Natural killer cell treated with Interleukin-12 subunit alpha and Interleukin-12 subunit beta and Interleukin-15 and Interleukin-18, amount 100 ng/mL, for 72 hours (primary cell): ENCODE measurements around the gene SMAD1. TPM values are rescaled to one million over a fixed set of nuclear protein-coding genes. Genes with fewer than 3 reads are reported as not detected.
A peak's percentile ranks its signal among the peaks of the same experiment; 100 is the strongest.

Experiments
- ATAC-seq, 2 donors: fragments of 150-1000 bp; cut with Tn5 transposase in 1 of 2; sonication (Bioruptor Pico), chemical (Tn5 transposase) in 1 of 2; 2 replicates each; pipeline ENCODE4 v1.10.0; 2021
- DNase-seq: peaks from one replicate; pipeline ENCODE4 v3.0.0; 2022; ENCODE audit warnings: low spot score
- H3K27ac Mint-ChIP-seq, 2 donors: 1 replicate in 1 of 2; 2 replicates in 1 of 2; pipeline ENCODE4 v1.8.0; 2022; ENCODE audit warnings: mixed read lengths in 2 of 2, mild to moderate bottlenecking in 1 of 2, moderate library complexity in 1 of 2
- H3K27me3 Mint-ChIP-seq, 2 donors: 1 replicate in 1 of 2; 2 replicates in 1 of 2; pipeline ENCODE4 v1.8.0; 2022; ENCODE audit warnings: mixed read lengths in 2 of 2
- H3K36me3 Mint-ChIP-seq: one replicate; pipeline ENCODE4 v1.8.0; 2022; ENCODE audit warnings: mixed read lengths
- H3K4me1 Mint-ChIP-seq, 2 donors: 1 replicate in 1 of 2; 2 replicates in 1 of 2; pipeline ENCODE4 v1.8.0; 2022; ENCODE audit warnings: low read depth in 2 of 2, mixed read lengths in 2 of 2, mild to moderate bottlenecking in 1 of 2
- H3K4me3 Mint-ChIP-seq: one replicate; pipeline ENCODE4 v1.8.0; 2022; ENCODE audit warnings: mixed read lengths
- H3K9me3 Mint-ChIP-seq: 2 replicates; pipeline ENCODE4 v1.8.0; 2022; ENCODE audit warnings: mixed read lengths
- total RNA-seq, 2 donors: library from RNA; stranded (reverse); gene quantifications; one replicate each; pipeline ENCODE4 v1.2.3, GENCODE V29; 2022

The SMAD1 gene
- total RNA-seq, 2 donors from 2014 or later = 3.2 to 15.6 TPM

DNA sequence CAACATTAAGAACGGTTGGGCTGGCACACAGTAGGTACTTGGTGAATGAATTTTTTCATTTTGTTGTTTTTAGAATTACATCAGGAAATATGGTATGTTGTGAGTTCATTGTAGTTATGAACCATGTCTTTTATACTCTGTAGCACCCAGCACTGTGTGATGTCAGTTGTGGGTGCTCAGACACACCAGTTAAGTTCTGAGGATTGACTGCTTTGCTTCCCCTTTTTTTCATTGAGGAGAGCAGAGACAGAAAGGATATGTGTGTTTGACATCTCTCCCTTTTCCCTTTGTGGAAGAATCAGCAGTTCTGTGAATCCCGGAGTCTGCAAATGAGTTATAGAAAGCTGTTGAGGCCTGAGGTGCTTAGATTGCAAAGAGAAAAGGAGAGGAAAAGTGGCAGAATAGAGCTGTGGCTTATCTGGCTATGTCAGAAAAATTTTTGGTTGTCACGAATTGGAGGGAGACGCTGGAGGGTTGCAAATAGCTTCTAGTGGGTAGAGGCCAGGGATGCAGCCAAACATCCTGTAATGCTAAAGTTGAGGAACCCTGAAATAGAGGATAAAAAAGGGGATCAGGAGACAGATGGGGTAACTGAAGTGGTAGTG is 13.1 kb downstream of the SMAD1 start:
- H3K9me3 Mint-ChIP-seq = no peaks in the 10 kb centered on the region
- no peaks in the 10 kb centered on the region for H3K4me1 Mint-ChIP-seq
- H3K27ac Mint-ChIP-seq = no peak overlapping the region
- DNase-seq (no peak), ATAC-seq (no peak)
- no peaks in the 10 kb centered on the region for H3K36me3 Mint-ChIP-seq
- no peak overlapping the region for H3K4me3 Mint-ChIP-seq
- no peaks in the 10 kb centered on the region for H3K27me3 Mint-ChIP-seq

- no peaks in the 10 kb centered on the region for H3K27me3 Mint-ChIP-seq
- no peaks in the 10 kb centered on the region for H3K36me3 Mint-ChIP-seq
- no peaks in the 10 kb centered on the region for H3K9me3 Mint-ChIP-seq
- H3K27ac Mint-ChIP-seq = no peak overlapping the region
- no peaks in the 10 kb centered on the region for H3K4me1 Mint-ChIP-seq
- no peak for DNase-seq
- H3K4me3 Mint-ChIP-seq = no peak overlapping the region
- ATAC-seq = no peak
These were observed 14.6 kb downstream of the SMAD1 start for GRCh38 chr4:145496292-145496691.

- Mint-ChIP-seq H3K36me3 (no peaks in the 10 kb centered on the region), H3K4me1 (no peaks in the 10 kb centered on the region), H3K9me3 (no peaks in the 10 kb centered on the region), H3K27me3 (no peaks in the 10 kb centered on the region), H3K27ac (no peak overlapping the region), H3K4me3 (no peak overlapping the region)
- DNase-seq (no peak), ATAC-seq (no peak)
These were observed 15.8 kb downstream of the SMAD1 start for GRCh38 chr4:145497199-145498149.

- Mint-ChIP-seq H3K36me3 (no peaks in the 10 kb centered on the region), H3K4me1 (no peaks in the 10 kb centered on the region), H3K27me3 (no peaks in the 10 kb centered on the region), H3K4me3 (no peak overlapping the region), H3K9me3 (no peaks in the 10 kb centered on the region), H3K27ac (no peak overlapping the region)
- ATAC-seq (no peak), DNase-seq (no peak)
These were observed 16.8 kb downstream of the SMAD1 start for GRCh38 chr4:145498430-145498829.

- H3K27me3 Mint-ChIP-seq = no peaks in the 10 kb centered on the region
- no peaks in the 10 kb centered on the region for H3K4me1 Mint-ChIP-seq
- H3K4me3 Mint-ChIP-seq = no peak overlapping the region
- no peaks in the 10 kb centered on the region for H3K36me3 Mint-ChIP-seq
- H3K9me3 Mint-ChIP-seq = no peaks in the 10 kb centered on the region
- DNase-seq = no peak
- H3K27ac Mint-ChIP-seq = no peak overlapping the region
- no peak for ATAC-seq
These were observed 19.5 kb downstream of the SMAD1 start for GRCh38 chr4:145501051-145501660.

DNA sequence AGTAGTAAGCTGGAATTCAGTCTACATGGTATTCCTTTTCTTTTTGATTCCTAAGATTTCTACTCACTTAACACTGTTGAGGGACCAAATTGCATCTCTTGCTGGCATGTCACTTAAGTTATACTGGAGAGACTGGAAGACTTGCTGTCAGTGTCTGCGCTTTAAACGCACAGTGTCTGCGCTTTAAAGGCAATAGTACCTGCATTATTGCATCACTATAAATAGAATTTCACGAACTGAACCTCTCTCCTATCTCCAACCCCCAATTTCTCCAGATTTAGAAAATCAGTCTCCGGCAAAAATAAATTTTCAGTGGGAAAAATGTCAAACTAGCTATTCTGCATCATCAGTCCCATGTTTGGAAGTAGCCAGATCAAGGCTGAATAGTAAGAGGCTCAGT is 21.2 kb downstream of the SMAD1 start:
- DNase-seq = no peak
- H3K4me1 Mint-ChIP-seq = peaks cover 0 to 5% of the 10 kb centered on the region in 2 donors
- H3K9me3 Mint-ChIP-seq = no peaks in the 10 kb centered on the region
- H3K27me3 Mint-ChIP-seq = no peaks in the 10 kb centered on the region
- H3K36me3 Mint-ChIP-seq = no peaks in the 10 kb centered on the region
- no peak overlapping the region for H3K4me3 Mint-ChIP-seq
- H3K27ac Mint-ChIP-seq = no peak overlapping the region
- no peak for ATAC-seq

GRCh38 chr4:145503486-145504072 is 21.9 kb downstream of the SMAD1 start:
- DNase-seq = no peak
- H3K27ac Mint-ChIP-seq = no peak overlapping the region
- peaks cover 0 to 9% of the 10 kb centered on the region in 2 donors for H3K4me1 Mint-ChIP-seq
- H3K9me3 Mint-ChIP-seq = no peaks in the 10 kb centered on the region
- no peaks in the 10 kb centered on the region for H3K27me3 Mint-ChIP-seq
- no peak for ATAC-seq
- H3K4me3 Mint-ChIP-seq = no peak overlapping the region
- no peaks in the 10 kb centered on the region for H3K36me3 Mint-ChIP-seq

- H3K27me3 Mint-ChIP-seq = no peaks in the 10 kb centered on the region
- H3K36me3 Mint-ChIP-seq = no peaks in the 10 kb centered on the region
- H3K4me1 Mint-ChIP-seq = peaks cover 0 to 9% of the 10 kb centered on the region in 2 donors
These were observed 24.3 kb downstream of the SMAD1 start for GRCh38 chr4:145505995-145506394.

GRCh38 chr4:145507636-145508035 is 26.0 kb downstream of the SMAD1 start:
- H3K27me3 Mint-ChIP-seq = no peaks in the 10 kb centered on the region
- no peak overlapping the region for H3K4me3 Mint-ChIP-seq
- H3K27ac Mint-ChIP-seq = peak overlapping the region in 1 of 2 donors; percentile 8
- DNase-seq (no peak), ATAC-seq (no peak)
- peaks cover 12% of the 10 kb centered on the region for H3K36me3 Mint-ChIP-seq
- peaks cover 6% of the 10 kb centered on the region for H3K9me3 Mint-ChIP-seq
- peaks cover 0 to 9% of the 10 kb centered on the region in 2 donors for H3K4me1 Mint-ChIP-seq

More at GRCh38 chr4:145505995-145506394, 24.3 kb downstream of the SMAD1 start:
- Mint-ChIP-seq H3K4me3 (no peak overlapping the region), H3K27ac (no peak overlapping the region), H3K9me3 (no peaks in the 10 kb centered on the region)
- DNase-seq (no peak), ATAC-seq (no peak)

- peaks cover 0 to 9% of the 10 kb centered on the region in 2 donors for H3K4me1 Mint-ChIP-seq
- H3K9me3 Mint-ChIP-seq = peaks cover 12% of the 10 kb centered on the region
- no peak overlapping the region for H3K27ac Mint-ChIP-seq
- no peak overlapping the region for H3K4me3 Mint-ChIP-seq
- peaks cover 23% of the 10 kb centered on the region for H3K36me3 Mint-ChIP-seq
- DNase-seq = no peak
- H3K27me3 Mint-ChIP-seq = no peaks in the 10 kb centered on the region
- ATAC-seq = no peak
These were observed 30.4 kb downstream of the SMAD1 start for GRCh38 chr4:145511913-145512522.

DNA sequence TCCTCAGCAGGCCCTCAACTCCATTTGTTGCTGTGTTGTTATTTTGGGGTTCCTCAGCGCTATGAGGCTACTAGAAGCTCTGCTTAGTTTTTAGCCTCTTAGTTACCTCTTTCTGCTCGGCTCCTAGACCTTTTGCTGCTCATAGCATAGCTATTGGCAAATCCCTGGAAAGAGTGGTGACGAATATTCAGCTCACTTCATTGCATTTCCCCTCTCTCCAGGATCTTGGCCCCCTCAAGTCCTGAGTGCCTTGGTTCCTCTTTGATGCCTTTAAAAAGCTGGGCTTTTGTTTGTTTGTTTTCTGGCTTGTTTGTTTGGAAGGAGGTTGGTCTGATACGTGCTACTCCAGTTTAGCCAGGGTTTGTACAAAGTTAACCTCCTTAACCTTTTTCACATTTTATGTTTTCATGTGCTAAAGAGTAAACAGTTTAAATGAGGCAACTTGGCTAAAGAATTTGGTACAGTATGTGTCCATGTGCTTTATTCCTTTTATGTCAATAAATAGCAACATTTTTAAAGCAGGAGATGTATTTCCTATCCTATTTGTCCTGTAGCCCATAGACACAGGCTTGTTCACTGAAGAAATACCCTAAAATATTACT is 31.5 kb downstream of the SMAD1 start:
- Mint-ChIP-seq H3K27me3 (no peaks in the 10 kb centered on the region), H3K4me3 (no peak overlapping the region), H3K4me1 (peaks cover 0 to 1% of the 10 kb centered on the region in 2 donors), H3K36me3 (peaks cover 23% of the 10 kb centered on the region), H3K9me3 (peaks cover 12% of the 10 kb centered on the region), H3K27ac (no peak overlapping the region)
- no peak for ATAC-seq
- DNase-seq = no peak

GRCh38 chr4:145520172-145520571 is 38.5 kb downstream of the SMAD1 start:
- no peaks in the 10 kb centered on the region for H3K36me3 Mint-ChIP-seq

DNA sequence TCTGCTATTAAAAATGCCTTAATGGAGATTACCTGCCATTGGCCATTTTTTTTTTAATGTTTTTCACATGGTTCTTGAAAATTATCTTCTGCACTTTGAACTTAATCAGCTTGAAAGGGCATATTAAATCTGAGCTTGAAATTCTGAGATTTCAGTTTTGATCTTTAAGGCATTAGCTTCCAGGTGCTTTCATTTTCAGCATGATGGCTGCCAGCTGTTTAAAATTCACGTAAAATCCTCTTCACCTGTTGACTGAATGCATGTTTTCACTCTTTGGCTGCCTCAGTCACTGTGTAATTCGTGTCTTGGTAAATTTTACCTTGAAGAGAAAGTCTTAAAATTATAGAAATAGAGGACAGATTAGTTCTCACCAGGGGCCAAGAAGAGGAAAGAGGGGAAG is 39.6 kb downstream of the SMAD1 start:
- H3K36me3 Mint-ChIP-seq = no peaks in the 10 kb centered on the region
- ATAC-seq (no peak), DNase-seq (no peak)
- H3K9me3 Mint-ChIP-seq = no peaks in the 10 kb centered on the region
- peaks cover 0 to 6% of the 10 kb centered on the region in 2 donors for H3K4me1 Mint-ChIP-seq
- no peak overlapping the region for H3K4me3 Mint-ChIP-seq
- no peaks in the 10 kb centered on the region for H3K27me3 Mint-ChIP-seq
- H3K27ac Mint-ChIP-seq = no peak overlapping the region

More at GRCh38 chr4:145520172-145520571, 38.5 kb downstream of the SMAD1 start:
- H3K27ac Mint-ChIP-seq = no peak overlapping the region
- no peaks in the 10 kb centered on the region for H3K9me3 Mint-ChIP-seq
- no peak for ATAC-seq
- H3K4me3 Mint-ChIP-seq = no peak overlapping the region
- H3K4me1 Mint-ChIP-seq = peaks cover 0 to 6% of the 10 kb centered on the region in 2 donors
- DNase-seq = no peak
- H3K27me3 Mint-ChIP-seq = no peaks in the 10 kb centered on the region
